HG03196 (cell line): ENCODE measurements around the gene ATRNL1.

ENCODE experiments used
- ATAC-seq: cut with Tn5 transposase; IDR thresholded peaks from one replicate; pipeline ENCODE4 v1.9.1; 2021; ENCODE audit not compliant: unreplicated experiment

Gene ATRNL1

GRCh38 chr10:115572740-115573455 is 479.7 kb downstream of the ATRNL1 start:
- ATAC-seq, result no peak

GRCh38 chr10:115580239-115580638 is 487.1 kb downstream of the ATRNL1 start:
- no peak for ATAC-seq

- ATAC-seq, result no peak
Observed at GRCh38 chr10:115593060-115593459, 499.9 kb downstream of the ATRNL1 start.

- ATAC-seq, result no peak
Observed at GRCh38 chr10:115604627-115605026, 511.5 kb downstream of the ATRNL1 start.

- ATAC-seq, result no peak
Observed at GRCh38 chr10:115606086-115606485, 512.9 kb downstream of the ATRNL1 start.

GRCh38 chr10:115606741-115607140 is 513.6 kb downstream of the ATRNL1 start:
- ATAC-seq, result no peak

- ATAC-seq, result no peak
Observed at GRCh38 chr10:115624448-115624847, 531.3 kb downstream of the ATRNL1 start.

- no peak for ATAC-seq
Observed at GRCh38 chr10:115628616-115629015, 535.5 kb downstream of the ATRNL1 start.

- ATAC-seq, result no peak
Observed at GRCh38 chr10:115638246-115638645, 545.1 kb downstream of the ATRNL1 start.

- ATAC-seq, result no peak
Observed at GRCh38 chr10:115649217-115649616, 556.1 kb downstream of the ATRNL1 start.

GRCh38 chr10:115653473-115653872 is 560.3 kb downstream of the ATRNL1 start:
- ATAC-seq, result no peak

GRCh38 chr10:115654961-115655360 is 561.8 kb downstream of the ATRNL1 start:
- no peak for ATAC-seq

GRCh38 chr10:115657161-115657860 is 564.1 kb downstream of the ATRNL1 start:
- ATAC-seq, result no peak

GRCh38 chr10:115659616-115660015 is 566.5 kb downstream of the ATRNL1 start:
- ATAC-seq, result no peak

- ATAC-seq, result no peak
Observed at GRCh38 chr10:115660391-115660790, 567.2 kb downstream of the ATRNL1 start.

GRCh38 chr10:115662422-115662821 is 569.3 kb downstream of the ATRNL1 start:
- no peak for ATAC-seq

- no peak for ATAC-seq
Observed at GRCh38 chr10:115665549-115665948, 572.4 kb downstream of the ATRNL1 start.

- no peak for ATAC-seq
Observed at GRCh38 chr10:115674496-115674895, 581.3 kb downstream of the ATRNL1 start.

GRCh38 chr10:115696747-115697146 is 603.6 kb downstream of the ATRNL1 start:
- ATAC-seq, result no peak

GRCh38 chr10:115706026-115706425 is 612.9 kb downstream of the ATRNL1 start:
- no peak for ATAC-seq

GRCh38 chr10:115706488-115707076 is 613.4 kb downstream of the ATRNL1 start:
- ATAC-seq, result no peak

GRCh38 chr10:115710136-115710535 is 617.0 kb downstream of the ATRNL1 start:
- no peak for ATAC-seq
